ENCODE data around the gene SDHB.
A peak's percentile ranks its signal among the peaks of the same experiment; 100 is the strongest.

SDHB gene

DNA sequence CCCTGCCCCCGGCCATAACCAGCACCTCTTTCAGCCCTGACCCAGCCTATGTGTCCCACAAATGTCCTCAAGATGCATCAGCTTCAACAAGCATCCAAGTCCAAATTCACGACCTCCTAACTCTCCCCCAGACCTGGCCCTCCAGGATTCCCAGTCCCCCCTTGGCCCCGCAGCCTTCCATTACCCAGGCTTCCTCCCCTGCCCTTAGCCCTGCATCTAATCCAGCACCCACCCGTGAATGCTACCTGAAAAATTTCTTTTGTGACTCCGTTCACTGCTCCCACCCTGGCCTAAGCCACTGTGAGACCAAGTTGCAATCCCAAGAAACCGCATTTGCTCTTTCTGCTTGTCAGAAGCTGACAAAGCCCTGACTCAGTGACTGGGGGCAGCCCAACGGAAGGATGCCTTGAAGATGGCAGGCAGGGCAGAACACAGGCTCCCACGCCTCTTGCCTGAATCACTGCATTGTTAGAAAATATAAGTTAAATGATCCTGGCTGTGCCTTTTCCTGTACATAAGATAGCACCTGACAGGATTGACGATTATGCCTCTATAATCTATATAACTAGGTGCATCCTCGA is 72.5 kb downstream of the SDHB start:
- DNase-seq = peak; percentile 69

DNA sequence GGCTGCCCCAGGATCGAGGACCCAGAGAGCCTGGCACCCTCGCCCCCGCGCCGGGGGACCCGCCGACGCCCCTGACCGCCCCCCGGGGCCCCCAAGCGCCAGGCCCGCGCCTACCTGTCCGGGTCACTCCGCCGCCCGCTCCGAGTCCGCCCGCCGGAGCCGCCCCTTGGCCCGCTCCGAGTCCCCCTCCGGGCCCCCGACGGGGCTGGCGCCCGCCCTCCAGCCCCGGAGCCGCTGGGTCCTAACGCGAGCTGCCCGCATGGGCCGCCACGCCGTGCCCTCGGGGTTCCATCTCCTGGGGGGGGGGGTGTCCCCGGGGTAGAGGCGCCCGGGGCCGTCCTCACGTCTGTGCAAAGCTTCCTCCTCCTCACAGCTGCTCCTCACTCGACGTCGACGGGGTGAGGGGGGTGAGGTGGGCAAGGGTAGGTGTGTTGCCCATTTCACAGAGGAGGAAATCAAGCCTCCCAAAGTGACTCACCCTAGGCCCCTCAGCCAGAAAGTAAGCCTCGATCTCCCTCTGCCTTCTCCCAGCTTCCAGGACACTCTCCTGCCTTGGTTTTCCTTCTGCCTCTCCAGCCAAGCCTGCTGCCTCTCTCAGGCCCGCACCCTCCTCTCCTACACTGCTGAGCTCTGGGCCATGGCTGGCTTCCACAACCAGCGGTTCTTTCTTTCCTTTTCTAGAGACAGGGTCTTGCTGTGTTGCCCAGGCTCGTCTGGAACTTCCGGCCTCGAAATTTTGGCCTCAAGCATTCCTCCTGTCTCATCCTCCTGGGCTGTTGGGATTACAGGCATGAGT is 73.2 kb downstream of the SDHB start, which contains the start of gene MFAP2:
Gene MFAP2, minus strand, starts transcription at position 148 of the 796 bp plus-strand sequence. CDS start 2,347 bp downstream, outside the sequence.
- peak; percentile 70 for DNase-seq

DNA sequence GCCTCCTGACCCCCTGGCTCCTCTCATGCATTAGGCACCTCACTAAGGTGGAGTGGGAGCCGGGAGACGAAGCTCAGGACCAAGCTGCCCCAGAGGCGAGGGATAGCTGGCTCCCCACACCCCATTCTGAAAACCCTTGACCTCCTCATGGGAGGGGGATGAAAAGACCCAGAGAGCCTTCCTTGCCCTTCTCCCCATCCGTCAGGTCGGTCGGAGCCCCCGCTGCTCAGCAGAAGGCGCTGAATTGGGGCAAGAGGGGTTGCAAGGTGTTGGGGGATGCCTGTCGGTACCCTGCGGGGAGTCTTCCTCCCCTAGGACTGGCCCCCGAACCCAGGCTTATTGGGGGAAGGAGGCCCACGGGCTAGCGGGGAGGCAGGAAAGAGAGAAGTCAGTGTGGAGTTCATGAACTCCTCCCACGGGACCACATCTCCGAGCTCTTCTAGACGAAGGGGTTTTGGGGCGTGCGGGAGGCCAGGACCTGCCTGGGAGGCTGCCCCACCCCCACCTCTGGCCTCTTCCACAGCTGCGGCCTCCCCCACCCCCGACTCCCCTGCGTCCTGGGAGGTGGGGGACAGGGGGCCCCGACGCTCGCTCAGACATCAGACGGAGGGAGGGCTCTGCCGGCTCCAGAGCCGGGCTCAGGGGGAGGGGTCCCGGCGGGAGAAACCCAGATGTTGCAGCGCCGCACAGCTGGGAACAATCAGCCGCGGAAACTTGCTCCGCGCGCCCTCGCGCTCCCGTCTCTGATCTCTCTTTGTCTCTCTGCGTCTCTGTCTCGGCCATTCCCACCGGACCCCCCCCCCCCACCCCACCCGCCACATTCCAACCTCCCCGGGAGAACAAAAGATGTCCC is 74.1 kb downstream of the SDHB start:
- DNase-seq = peak; percentile 65

DNA sequence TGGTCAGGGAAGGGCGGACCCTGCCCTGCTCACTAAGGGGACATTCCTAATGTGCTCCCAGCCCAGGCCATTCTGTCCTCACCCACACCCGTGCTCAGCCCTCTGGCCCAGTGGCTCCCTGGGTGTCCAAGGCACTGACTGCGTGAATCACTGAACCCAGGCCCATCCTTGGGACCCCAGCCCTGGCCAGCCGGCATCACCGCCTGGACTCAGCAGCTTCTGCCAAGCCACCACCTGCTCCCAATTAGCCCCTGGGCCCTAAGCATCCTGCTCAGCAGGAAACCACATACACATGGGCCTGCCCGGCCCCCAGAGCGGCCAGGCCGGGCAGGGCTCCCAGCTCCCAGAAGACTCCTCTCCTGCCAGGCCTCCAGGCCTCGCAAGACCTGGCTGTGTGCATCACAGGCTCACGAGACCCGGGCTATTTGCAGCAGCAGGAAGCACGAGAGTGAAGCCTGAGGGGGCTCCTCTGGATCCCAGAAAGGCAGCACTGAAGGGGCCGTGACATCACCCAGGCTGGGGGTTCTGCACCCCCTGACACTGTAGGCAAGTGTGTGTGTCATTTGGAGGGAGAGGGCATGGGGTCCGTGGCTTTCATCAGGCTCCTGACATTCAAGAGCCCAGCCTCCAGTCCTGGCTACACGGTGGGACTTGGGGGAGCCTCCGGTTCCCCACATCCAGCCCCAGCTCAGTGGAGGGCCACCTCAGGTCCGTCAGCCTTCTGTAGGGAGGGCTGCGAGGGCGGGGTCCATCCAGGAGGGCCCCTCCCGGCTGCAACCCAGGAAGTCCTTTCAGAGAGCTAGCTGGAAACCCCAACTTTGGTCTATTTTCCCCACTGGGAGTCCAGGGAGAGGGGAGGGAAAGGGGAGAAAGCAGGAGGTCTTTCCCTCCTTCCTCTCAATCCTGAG is 75.0 kb downstream of the SDHB start:
- DNase-seq = peak; percentile 75

DNA sequence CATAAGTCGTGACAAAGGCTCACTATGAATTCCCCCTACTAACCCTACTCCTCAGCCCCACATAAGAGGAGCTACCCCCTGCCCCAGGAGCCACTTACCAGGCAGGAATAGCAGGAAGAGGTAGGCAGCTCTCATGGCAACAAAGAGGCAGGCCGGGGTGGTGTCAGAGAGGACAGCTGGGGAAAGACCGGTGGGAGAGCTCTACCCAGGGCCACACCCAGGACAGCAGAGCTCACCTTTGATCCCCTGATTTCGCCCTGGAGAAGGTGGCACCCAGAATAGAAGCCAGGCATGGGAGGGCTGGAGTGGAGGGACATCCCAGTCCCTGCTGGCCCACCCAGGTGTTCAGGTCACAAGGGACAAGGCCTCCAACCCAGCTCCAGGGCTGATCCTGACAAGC is 75.7 kb downstream of the SDHB start:
- DNase-seq = no peak

DNA sequence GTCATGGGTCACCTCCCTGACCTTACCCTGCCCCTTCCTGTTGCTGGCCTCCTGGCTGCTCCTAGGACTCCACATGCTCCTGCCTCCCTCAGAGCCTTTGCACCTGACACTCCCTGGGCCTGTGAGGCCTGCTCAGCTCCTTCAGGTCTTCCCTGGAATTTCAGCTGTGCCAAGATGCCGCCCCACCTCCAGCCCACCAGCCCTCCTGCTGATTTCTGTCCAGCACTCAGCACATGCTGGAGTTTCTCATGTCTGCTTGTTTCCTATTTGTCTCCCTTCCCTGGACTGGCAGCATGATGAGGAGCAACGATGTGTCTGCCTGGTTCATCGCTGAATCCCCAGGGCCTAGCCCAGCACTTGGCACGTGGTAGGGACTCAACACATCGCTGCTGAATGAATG is 76.5 kb downstream of the SDHB start:
- DNase-seq = no peak

DNA sequence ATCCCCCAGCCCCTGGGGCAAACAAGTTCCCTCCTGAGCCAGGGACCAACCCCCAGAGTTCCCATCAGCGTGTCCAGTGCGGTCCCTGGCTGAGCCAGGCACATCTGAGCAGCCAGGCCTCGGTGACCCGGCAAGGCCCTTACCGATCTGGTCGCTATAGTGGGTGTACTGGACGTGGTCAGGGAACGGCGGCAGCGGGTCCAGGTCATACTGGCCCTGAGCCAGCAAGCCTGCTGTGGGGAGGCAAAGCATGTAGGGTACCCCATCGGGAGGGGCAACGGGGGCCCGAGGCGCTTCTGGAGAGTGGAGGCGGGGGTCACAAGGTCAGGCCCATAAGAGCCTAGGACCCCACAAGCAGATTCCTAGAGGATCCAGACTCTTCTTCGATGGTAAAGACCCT is 76.9 kb downstream of the SDHB start:
- no peak for DNase-seq

DNA sequence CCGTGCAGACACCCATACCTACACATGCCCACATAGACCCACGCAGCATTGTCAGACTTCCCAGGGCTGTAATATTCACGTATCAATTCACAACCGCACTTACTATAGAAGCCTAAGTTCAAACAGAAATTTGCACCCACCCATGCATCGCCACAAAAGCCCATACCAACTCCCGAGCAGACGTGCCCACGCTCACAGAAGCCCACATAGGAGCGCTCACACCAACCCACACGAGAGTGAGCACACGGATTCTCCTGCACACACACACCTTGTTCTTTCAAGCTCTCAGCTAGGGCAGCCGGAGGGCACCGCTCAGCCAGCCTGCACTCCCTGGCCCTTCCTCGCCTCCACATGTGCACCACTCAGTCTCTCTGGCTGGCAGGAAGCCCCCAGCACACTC is 78.0 kb downstream of the SDHB start:
- DNase-seq = no peak

DNA sequence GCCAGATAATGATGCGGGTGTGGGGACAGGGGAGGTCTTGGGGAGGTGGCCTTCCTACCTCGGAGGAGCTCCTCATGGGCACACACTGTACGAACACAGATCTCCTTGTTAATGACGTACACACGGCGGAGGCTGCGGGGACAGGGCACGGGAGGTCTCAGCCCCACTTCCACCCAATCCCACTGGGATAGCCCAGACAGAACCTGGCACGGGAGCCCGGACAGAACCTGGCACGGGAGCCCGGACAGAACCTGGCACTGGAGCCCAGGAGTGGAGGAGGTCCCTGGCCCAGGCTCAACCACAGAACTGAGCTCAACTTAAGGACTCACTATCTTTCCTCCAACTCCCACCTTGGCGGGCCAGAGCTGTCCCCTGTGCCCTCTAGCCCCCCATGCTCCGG is 78.6 kb downstream of the SDHB start:
- DNase-seq = no peak

DNA sequence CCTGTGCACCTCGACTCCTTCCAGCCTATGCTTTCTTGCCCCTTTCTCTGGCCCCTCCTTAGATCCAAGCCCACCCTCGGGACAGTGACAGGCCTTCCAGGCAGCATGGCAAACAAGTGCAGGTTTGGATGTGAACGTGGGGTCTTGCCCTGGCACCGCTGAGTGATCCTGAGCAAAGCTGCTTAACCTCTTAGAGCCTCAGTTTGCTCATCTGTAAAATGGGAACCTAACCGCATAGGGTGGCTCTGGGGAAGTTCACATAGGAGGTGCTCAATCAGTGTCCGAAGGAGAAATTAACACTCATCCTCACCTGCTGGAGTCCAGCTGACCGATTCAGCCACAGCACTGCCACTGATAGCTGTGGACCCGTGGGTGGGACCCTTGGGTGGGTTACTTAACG is 80.6 kb downstream of the SDHB start:
- DNase-seq = no peak

DNA sequence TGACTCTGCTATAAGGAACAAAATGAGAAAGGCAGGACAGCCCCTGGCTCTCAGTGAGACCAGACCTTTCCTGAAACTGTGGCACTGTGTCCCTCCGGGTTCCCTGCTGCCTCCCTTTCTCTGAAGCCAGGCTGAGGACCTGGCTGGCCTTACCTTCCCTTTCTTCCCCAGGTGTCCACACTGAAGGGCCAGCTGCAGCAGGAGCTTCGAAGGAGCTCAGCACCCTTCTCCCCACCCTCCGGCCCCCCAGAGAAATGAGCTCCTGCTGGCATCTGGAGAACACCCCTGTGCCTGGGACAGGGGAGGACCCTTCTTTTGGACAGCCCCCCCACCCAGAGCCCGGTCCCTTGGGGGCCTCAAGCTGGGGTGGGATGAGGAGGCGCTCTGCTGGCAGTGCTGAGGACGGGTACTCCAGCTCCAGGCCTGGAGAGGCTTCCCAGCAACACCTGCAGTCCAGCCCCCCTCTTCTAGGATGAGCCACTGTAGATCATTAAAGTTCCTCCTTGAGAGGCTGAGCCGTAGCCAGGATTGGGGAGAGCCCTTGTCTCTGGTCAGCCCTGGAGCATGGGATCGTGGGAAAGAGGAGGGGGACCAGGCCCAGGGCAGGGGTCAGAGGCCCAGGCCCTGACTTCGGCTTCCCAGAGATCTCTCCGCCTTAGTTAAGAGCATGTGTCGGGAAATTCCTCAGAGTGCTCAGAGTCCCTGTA is 81.5 kb downstream of the SDHB start:
- no peak for DNase-seq

DNA sequence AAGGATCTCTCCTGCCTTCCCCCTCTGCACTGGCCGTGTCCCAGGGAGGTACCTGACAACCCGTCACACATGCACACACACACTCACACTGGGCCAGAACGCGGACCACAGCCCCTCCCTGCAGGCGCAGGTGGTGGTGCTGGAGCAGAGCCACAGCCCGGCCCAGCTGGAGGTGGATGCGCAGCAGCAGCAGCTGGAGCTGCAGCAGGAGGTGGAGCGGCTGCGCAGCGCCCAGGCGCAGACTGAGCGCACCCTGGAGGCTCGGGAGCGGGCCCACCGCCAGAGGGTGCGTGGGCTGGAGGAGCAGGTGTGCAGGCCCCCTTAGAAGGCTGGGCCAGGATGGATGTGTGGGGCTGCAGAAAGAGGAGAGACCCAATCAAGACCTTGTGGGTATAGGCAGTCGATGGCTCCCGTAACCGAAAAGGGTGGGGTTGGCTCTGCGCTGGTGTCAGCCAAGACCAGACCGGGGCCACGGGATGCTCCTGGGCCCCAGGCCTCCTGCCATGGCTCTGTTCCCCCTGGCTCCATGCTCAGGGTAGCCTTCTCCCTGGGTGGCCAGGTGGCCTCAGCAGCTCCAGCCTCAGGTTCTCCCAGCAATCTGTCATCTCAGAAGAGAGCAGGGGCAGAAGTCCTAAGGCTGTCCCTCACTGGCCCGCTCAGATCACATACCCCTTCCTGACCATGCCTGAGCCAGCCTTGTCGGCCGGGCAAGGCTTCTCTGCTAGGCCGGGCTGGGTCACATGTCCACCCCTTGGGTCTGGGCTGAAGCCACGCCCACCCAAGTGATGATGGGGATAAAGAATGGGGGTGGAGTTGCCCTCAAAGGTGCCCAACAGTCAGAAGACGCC is 82.3 kb downstream of the SDHB start:
- DNase-seq = peak; percentile 65

DNA sequence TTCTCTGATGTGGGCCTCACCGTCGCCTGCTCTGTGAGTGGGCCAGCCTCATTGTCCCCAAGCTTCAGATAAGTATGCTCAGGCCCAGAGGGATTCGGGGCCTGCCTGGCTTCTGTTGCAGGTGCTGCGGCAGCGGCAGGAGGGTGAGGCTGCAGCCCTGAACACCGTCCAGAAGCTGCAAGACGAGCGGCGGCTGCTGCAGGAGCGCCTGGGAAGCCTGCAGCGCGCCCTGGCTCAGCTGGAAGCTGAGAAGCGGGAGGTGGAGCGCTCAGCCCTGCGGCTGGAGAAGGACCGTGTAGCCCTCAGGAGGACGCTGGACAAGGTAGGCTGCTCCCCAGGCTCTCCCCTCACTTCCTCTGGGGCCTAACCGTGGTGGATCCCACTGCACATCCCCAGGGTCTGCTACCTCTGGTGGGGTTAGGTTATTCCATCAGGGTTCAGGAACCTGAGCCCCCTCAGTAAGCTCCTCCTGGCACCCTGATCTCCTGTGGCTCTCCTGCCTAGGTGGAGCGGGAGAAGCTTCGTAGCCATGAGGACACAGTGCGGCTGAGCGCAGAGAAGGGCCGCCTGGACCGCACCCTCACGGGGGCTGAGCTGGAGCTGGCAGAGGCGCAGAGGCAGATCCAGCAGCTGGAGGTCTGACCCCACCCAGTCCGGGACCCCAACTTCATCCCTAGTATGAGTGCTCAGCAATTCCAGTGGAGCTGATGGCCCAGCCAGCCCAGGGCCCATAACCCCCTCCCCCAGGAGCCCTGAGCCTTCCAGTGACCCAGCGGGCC is 83.5 kb downstream of the SDHB start:
- DNase-seq = no peak

DNA sequence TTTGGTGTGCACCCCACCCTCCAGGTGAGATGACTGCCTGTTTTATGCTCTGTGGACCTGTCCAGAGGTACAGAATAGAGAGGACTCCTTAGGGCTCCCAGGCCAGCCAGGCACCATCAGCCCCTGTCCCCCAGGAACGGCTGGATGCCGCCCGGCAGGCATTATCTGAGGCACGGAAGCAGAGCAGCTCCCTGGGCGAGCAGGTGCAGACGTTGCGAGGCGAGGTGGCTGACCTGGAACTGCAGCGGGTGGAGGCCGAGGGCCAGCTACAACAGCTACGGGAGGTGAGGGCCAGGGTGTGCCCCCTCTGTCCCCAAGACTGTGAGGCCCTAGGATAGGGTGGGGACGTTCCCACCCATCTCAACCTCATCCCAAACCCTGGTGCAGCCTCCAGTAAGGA is 84.2 kb downstream of the SDHB start:
- no peak for DNase-seq

DNA sequence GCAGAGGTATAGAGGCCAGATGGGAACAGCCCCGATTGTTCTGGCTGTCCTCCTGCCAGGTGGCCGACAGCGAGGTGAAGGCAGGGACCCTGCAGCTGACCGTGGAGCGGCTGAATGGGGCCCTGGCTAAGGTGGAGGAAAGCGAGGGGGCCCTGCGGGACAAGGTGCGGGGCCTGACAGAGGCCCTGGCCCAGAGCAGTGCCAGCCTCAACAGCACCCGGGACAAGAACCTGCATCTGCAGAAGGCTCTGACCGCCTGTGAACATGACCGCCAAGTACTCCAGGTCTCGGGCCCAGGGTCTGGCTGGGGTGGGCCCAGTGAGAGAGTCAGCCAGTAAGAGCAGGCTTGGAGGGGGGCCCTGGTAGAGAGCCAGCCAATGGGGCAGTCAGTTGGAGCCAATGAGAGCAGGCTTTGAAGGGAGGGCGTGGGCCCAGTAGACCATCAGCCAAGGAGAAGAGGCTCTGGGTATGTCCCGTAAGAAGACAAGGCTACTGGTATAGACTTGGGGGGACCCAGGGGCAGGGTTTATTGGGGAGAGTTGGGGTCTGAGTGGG is 84.7 kb downstream of the SDHB start:
- DNase-seq = no peak
